GM12872 (cell line): ENCODE results near the gene TSPYL6.

Source experiments
- TF ChIP-seq, protein P1 (sequence below): IDR thresholded peaks from 3 replicates; pipeline ENCODE4 v1.5.1; 2011; ENCODE audit warnings: low read depth, mild to moderate bottlenecking, low read length, moderate library complexity; ENCODE audit not compliant: insufficient read depth

TSPYL6 gene

DNA sequence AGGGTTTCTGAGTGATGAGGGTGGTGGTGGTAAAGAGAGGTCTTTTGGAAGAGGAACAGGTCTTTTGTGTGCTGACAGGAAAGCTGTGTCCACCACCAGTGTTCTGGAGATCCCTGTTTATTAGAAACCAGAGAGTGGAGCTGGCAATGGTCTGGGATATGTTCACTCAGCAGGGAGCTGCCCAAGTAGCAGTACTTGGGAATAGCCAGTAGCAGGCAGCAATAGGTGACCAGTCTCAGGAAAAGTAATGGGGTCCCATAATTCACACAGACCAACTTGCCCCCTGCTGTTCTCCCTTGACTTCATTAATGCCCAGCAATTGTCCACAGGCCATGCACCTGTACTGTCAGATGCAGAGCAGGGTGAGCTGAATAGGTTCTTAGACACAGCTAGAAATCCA lies 1.8 kb downstream of the TSPYL6 start:
- TF ChIP-seq, protein P1, sequence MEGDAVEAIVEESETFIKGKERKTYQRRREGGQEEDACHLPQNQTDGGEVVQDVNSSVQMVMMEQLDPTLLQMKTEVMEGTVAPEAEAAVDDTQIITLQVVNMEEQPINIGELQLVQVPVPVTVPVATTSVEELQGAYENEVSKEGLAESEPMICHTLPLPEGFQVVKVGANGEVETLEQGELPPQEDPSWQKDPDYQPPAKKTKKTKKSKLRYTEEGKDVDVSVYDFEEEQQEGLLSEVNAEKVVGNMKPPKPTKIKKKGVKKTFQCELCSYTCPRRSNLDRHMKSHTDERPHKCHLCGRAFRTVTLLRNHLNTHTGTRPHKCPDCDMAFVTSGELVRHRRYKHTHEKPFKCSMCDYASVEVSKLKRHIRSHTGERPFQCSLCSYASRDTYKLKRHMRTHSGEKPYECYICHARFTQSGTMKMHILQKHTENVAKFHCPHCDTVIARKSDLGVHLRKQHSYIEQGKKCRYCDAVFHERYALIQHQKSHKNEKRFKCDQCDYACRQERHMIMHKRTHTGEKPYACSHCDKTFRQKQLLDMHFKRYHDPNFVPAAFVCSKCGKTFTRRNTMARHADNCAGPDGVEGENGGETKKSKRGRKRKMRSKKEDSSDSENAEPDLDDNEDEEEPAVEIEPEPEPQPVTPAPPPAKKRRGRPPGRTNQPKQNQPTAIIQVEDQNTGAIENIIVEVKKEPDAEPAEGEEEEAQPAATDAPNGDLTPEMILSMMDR = no peak

DNA sequence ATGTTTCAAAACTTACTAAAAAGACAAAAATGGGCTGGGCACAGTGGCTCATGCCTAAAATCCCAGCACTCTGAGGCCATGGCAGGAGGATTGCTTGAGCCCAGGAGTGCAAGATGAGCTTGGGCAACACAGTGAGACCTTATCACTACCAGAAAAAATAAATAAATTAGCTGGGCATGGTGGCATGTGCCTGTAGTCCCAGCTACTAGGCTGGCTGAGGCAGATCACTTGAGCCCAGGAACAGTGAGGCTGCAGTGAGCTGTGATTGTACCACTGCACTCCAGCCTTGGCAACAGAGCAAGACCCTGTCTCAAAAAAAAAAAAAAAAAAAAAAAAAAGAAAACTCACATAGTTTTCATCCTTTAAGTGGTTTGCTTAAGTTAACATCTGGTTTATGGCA lies 6.4 kb downstream of the TSPYL6 start:
- TF ChIP-seq, protein P1 = no peak

GRCh38 chr2:54247115-54247514 lies 8.9 kb downstream of the TSPYL6 start:
- TF ChIP-seq, protein P1 = no peak

GRCh38 chr2:54240515-54241469 lies 15.2 kb downstream of the TSPYL6 start:
- TF ChIP-seq, protein P1 = no peak

DNA sequence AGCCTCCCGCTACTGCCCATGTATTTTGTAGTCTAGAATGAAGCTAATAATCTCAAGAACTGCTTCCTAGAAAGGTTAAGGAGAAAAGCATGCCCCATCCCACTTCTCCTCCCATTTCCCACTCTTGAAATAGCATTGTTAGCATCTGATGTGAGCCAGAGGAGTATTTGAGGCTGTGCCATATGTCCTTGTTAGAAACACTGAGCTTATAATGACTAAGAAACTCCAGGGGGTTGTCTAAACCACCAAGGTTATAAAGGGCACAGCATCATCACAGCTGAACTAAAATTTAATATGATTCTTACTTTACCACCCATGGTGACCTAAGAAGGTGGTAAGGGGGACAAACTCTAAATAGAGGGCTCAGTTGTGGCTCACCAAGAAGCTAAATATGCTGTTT lies 16.6 kb downstream of the TSPYL6 start:
- TF ChIP-seq, protein P1 = no peak

- TF ChIP-seq, protein P1 = no peak
Measured at GRCh38 chr2:54237428-54237827, 18.6 kb downstream of the TSPYL6 start.

DNA sequence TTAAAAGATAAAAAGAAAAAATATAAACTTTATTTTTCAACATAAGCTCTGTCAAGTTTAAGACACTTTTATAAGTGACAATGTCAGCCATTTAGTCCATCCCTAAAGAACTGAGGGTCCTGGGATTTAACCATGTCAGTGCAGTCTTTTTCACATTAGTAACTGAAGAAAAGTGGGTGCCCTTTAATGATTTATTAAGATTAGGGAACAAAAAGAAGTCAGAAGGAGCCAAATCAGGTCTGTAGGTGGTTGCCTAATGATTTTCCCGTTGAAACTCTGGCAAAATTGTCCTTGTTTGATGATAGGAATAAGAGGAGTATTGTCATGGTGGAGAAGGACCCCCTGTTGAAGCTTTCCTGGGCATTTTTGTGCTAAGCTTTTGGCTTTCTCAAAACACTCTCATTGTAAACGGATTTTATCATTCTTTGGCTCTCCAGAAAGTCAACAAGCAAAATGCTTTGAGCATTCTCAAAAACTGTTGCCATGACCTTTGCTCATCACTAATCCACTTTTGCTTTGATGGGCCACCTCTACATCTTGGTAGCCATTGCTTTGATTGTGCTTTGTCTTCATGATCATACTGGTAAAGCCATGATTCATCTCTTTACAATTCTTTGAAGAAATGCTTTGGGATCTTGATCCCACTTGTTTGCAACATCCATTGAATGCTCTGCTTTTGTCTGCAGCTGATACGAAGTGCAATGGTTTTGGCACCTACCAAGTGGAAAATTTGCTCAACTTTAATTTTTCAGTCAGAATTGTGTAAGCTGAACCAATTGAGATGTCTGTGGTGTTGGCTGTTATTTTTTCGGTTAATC lies 22.0 kb downstream of the TSPYL6 start:
- TF ChIP-seq, protein P1 = no peak
